Choroid plexus epithelial cell (primary cell): Measurements from ENCODE around the gene SPDYE16.
"Not testable (repeated sequence)": the region's sequence is repeated elsewhere in the genome, so short reads cannot be mapped to it uniquely, and the experiment has no call there.

Experiments
- DNase-seq: peaks from one replicate; pipeline ENCODE4 v3.0.0-alpha.2; 2010; ENCODE audit warnings: low read depth
- H3K4me3 ChIP-seq: 2 replicates; pipeline ENCODE4 v1.5.1; 2011; ENCODE audit warnings: low read depth, mild to moderate bottlenecking, control low read depth, low read length, moderate library complexity
- CTCF ChIP-seq: conservative IDR thresholded peaks from 2 replicates; pipeline ENCODE4 v1.5.1; 2011; ENCODE audit warnings: low read depth, mild to moderate bottlenecking, control low read depth, inconsistent platforms, low read length, moderate library complexity

Gene SPDYE16

GRCh38 chr7:76505168-76506080 is 37.7 kb downstream of the SPDYE16 start:
- H3K4me3 ChIP-seq = no peak overlapping the region
- DNase-seq = no peak
- TF ChIP-seq CTCF = no peak

- not testable (repeated sequence) for DNase-seq
These were observed 38.5 kb downstream of the SPDYE16 start for GRCh38 chr7:76504351-76505167.

GRCh38 chr7:76503244-76503643 is 39.9 kb downstream of the SPDYE16 start:
- not testable (repeated sequence) for DNase-seq, H3K4me3 ChIP-seq

More at GRCh38 chr7:76504351-76505167, 38.5 kb downstream of the SPDYE16 start:
- H3K4me3 ChIP-seq = not testable (repeated sequence)

DNA sequence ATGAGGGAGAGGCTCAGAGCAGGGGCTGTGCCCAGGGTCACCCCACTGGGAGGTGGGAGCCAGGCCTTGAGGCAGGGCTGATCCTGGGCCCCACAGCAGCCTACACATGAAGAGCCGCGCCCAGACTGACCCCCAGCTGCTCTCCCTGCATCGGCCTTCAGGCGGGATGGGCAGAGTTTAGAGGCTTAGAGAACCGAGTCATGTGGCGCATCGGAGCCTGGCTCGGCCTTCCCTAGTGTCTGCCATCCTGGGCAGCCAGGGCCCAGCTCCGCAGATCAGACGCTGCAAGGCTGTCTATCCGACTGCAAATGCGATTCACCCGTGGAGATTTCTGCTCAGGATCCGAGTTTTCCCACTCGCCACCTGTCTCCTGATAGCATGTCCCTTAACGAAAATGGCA is 40.3 kb downstream of the SPDYE16 start:
- not testable (repeated sequence) for DNase-seq, H3K4me3 ChIP-seq

DNA sequence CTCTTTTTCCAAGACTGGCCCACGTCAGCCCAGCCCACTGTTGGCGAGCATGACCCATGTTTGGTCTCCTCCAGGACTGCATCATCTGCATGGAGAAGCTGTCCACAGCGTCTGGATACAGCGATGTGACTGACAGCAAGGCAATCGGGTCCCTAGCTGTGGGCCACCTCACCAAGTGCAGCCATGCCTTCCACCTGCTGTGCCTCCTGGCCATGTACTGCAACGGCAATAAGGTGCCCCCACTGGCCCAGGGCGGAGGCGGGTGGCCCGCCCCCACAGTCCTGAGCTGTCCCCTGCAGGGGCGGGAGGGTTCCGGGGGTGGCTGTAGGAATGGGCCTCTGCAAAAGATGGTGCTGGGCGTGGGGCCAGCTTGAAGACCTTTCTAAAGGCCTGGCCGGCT is 40.9 kb downstream of the SPDYE16 start:
- DNase-seq, H3K4me3 ChIP-seq: not testable (repeated sequence)

- DNase-seq = not testable (repeated sequence)
These were observed 43.2 kb downstream of the SPDYE16 start for GRCh38 chr7:76499924-76500241.

GRCh38 chr7:76499201-76499923 is 43.7 kb downstream of the SPDYE16 start:
- not testable (repeated sequence) for DNase-seq, H3K4me3 ChIP-seq

More at GRCh38 chr7:76499924-76500241, 43.2 kb downstream of the SPDYE16 start:
- H3K4me3 ChIP-seq = not testable (repeated sequence)

- DNase-seq, H3K4me3 ChIP-seq: not testable (repeated sequence)
These were observed 44.4 kb downstream of the SPDYE16 start for GRCh38 chr7:76498583-76499200.

GRCh38 chr7:76497918-76498582 is 45.0 kb downstream of the SPDYE16 start:
- not testable (repeated sequence) for DNase-seq, H3K4me3 ChIP-seq

- not testable (repeated sequence) for DNase-seq, H3K4me3 ChIP-seq
These were observed 47.4 kb downstream of the SPDYE16 start for GRCh38 chr7:76495717-76496116.

DNA sequence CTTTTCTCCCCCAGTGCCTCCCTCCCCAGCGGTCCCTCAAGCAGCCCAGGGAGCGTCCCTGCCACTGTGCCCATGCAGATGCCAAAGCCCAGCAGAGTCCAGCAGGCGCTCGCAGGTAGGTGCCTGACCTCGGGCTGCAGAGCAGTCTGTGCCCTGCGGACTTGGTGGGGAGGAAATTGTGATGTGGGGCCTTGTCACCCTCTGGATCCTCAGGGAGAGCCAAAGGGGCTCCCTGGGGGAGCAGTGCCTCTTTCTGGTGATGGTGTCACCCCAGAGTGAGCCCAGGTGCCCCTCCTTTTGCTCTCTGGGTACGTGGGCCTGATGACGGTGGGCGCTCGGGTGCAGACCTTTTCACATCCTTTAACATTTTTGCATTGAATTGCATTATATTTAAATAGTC is 51.0 kb downstream of the SPDYE16 start:
- not testable (repeated sequence) for H3K4me3 ChIP-seq, DNase-seq

DNA sequence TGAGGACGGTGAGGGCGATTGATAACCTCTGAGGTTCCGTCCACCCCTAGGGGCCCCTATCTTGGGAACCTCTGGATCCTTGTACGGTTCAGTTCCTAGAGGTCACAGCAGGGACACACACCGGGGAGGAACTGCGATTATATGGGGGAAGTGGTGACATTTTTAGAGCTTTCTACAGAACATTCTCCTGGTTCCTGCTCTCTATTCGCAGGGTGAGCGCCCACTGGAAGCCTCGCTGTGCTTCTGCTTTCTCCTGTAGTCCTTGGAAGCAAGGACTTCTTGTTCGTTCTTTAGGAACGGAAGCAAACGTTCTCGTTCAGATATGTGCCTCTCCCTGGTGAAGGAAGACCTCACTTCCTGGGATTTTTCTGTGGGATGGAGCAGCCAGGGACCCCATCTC is 55.1 kb downstream of the SPDYE16 start:
- not testable (repeated sequence) for DNase-seq, H3K4me3 ChIP-seq

- not testable (repeated sequence) for DNase-seq, H3K4me3 ChIP-seq
These were observed 56.5 kb downstream of the SPDYE16 start for GRCh38 chr7:76486618-76487017.

DNA sequence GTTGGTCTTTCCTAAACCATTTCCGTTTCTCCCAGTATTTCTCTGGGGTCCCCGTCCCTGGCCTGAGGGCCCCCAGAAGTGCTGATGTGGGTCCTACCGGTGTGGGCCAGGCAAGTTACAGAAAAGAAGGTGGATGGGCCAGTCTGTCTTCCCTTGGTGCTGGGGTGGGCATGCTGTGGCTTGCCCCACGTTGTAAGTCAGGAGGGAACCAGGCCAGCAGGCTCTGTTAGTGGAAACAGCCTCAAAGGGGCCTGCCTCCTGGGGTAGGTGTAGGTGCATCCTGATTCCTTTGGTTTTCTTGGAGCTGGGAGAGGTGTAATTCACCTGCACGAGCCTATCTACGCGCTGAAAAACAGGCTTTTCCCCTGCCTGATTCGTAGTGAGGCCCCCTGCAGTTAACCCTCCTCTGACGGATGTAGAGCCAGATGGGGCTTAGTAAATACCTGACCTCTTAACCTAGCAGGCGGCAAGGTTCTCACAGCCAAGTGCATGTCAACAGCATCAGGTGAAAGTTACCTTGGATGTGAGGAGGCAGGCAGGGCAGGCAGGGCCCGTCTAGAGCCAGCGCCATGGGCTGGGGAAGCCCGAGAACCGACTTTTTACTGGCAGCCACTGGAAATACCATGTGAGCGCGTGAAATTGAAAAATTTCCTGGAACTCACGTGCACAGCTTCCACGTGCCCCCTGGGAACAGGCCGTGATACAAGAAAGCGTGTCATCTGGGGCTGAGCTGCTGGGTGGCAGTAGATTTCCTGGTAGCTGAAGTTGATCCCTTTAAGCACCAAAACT is 57.1 kb downstream of the SPDYE16 start:
- not testable (repeated sequence) for DNase-seq, H3K4me3 ChIP-seq

DNA sequence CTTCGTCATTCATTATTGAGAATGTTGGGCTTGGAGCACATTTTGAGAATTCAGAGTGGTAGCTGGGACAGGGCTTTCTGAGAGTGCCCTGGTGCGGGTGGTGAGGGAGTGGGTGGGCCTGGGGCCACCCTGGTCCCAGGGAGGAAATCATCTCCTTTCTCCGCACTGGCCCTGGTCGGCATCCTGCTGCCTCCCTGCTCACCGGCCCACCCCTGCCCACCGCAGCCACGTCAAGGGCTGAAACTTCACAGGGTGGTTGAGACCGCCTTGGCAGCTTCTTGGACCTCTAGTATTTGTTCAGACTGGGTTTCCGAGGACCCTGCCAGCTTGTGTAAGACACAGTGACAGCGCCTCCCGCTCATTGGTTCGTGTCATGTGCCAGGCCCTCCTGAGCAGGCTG is 58.6 kb downstream of the SPDYE16 start:
- DNase-seq, H3K4me3 ChIP-seq: not testable (repeated sequence)

DNA sequence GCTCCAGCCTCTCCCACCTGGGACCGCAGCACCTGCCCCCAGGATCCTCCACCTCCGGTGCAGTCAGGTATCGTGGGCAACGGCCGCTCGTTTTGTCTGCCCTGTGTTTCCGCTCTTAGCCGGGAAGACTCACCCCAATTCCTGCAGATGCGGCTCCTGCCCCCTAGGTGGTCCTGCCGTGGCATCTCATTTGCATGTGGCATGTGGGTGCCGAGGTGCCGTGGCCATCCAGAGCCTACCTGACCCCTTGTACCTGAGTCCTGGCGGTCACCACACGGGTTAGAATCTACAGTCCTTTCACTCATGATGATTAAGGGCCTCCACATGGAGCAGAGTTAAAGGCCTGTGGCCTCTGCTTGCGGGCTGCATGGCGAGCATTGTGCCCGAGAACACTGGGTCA is 60.0 kb downstream of the SPDYE16 start:
- not testable (repeated sequence) for H3K4me3 ChIP-seq, DNase-seq
